Measurements from ENCODE around the gene SPSB3. TPM values are rescaled to one million over a fixed set of nuclear protein-coding genes. Genes with fewer than 3 reads are reported as not detected.

The SPSB3 gene
- total RNA-seq, 4 donors from 2014 or later, result 52.2 to 87.3 (median 68.5) TPM

- TF ChIP-seq POLR2A (IDR thresholded peaks at IDR 0.05), result no peak
- no peak for TF ChIP-seq CTCF (IDR thresholded peaks at IDR 0.05)
- DNase-seq, result no peak
Observed at GRCh38 chr16:1791943-1792812, 9.8 kb upstream of the SPSB3 start.

GRCh38 chr16:1791256-1791942 lies 9.0 kb upstream of the SPSB3 start:
- 94 to 100% methylated on average over 5 to 19 of the region's 53 CpGs for WGBS, 2 donors
- no peak overlapping the region for H3K4me3 ChIP-seq (replicated peaks in 1 of 3)
- DNase-seq, result no peak
- H3K9me3 ChIP-seq, result no peaks in the 10 kb centered on the region
- no peaks in the 10 kb centered on the region for H3K27me3 ChIP-seq
- no peak overlapping the region for H3K27ac ChIP-seq
- no peak for TF ChIP-seq POLR2A (IDR thresholded peaks at IDR 0.05)
- TF ChIP-seq CTCF (IDR thresholded peaks at IDR 0.05), result no peak
- peaks cover 11 to 12% of the 10 kb centered on the region in 2 donors for H3K4me1 ChIP-seq
- intact Hi-C loops (cut with DNase I), result no loop called here
- H3K36me3 ChIP-seq, result peaks cover 17 to 21% of the 10 kb centered on the region in 2 donors

More at GRCh38 chr16:1791943-1792812, 9.8 kb upstream of the SPSB3 start:
- Histone ChIP-seq H3K9me3 (no peaks in the 10 kb centered on the region), H3K36me3 (peaks cover 15 to 17% of the 10 kb centered on the region in 2 donors), H3K4me3 (replicated peaks in 1 of 3) (no peak overlapping the region), H3K27ac (no peak overlapping the region), H3K27me3 (no peaks in the 10 kb centered on the region), H3K4me1 (peaks cover 11 to 12% of the 10 kb centered on the region in 2 donors)
- intact Hi-C loops (cut with DNase I), result no loop called here
- 87% methylated on average over 20 of the region's 59 CpGs; no CpG with 5 or more reads in 1 of the 2 donors for WGBS, 2 donors

- TF ChIP-seq POLR2A (IDR thresholded peaks at IDR 0.05) (no peak), CTCF (IDR thresholded peaks at IDR 0.05) (no peak)
- no peak overlapping the region for H3K4me3 ChIP-seq (replicated peaks in 1 of 3)
- DNase-seq, result no peak
- peaks cover 11 to 12% of the 10 kb centered on the region in 2 donors for H3K4me1 ChIP-seq
- intact Hi-C loops (cut with DNase I), result no loop called here
- no peaks in the 10 kb centered on the region for H3K9me3 ChIP-seq
- WGBS, 2 donors, result 92% methylated on average over 42 of the region's 44 CpGs; no CpG with 5 or more reads in 1 of the 2 donors
- H3K36me3 ChIP-seq, result peaks cover 17 to 21% of the 10 kb centered on the region in 2 donors
- no peak overlapping the region for H3K27ac ChIP-seq
- H3K27me3 ChIP-seq, result no peaks in the 10 kb centered on the region
Observed at GRCh38 chr16:1790611-1791255, 8.4 kb upstream of the SPSB3 start.

GRCh38 chr16:1790261-1790610 lies 7.9 kb upstream of the SPSB3 start:
- Histone ChIP-seq H3K9me3 (no peaks in the 10 kb centered on the region), H3K36me3 (peaks cover 17 to 21% of the 10 kb centered on the region in 2 donors), H3K4me1 (peaks cover 11 to 12% of the 10 kb centered on the region in 2 donors), H3K27ac (no peak overlapping the region), H3K27me3 (no peaks in the 10 kb centered on the region), H3K4me3 (replicated peaks in 1 of 3) (no peak overlapping the region)
- no peak for DNase-seq
- intact Hi-C loops (cut with DNase I), result no loop called here
- 93 to 95% methylated on average over 12 to 15 of the region's 15 CpGs for WGBS, 2 donors
- TF ChIP-seq POLR2A (IDR thresholded peaks at IDR 0.05) (no peak), CTCF (IDR thresholded peaks at IDR 0.05) (no peak)
